ENCODE measurements around the gene AGPAT3.

AGPAT3 gene

DNA sequence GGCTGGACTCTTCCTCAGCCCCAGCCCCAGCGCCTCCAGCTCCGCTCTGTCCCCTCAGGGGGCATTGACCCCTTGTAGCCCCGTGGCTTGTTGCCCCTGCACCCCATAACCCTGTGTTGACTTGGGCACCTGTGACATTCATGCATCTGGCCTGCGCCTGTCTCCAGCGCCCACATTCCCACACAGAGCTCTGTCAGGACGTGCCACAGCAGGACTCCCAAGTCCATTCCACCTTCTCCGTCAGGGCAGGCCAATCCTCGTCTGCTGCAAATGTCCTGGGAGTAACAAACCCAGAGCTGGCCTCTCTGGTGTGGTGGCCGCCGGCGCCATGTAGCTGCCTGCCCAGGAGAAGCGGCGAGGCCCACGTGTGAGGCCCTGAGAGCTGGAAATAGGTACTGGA is 60.6 kb downstream of the AGPAT3 start:
- no peak for DNase-seq

DNA sequence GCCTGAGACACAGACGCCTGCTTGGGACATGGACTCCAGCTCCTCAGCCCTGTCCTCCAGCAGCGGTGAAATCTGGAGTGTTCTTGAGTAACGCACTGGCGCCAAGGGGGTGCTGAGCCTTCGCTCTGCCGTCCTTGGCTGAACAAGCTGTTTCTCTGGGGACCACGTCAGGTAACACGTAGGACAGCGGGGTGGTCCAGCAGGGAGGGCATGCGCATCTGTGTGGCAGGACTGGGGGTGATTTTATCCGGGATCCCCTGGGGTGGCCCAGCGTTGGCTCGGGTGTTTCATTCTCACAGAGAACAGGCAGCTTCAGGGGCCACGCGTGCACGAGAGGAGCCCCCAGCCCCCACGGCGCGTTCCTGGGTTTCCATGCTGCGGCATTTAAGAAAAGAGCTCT is 61.2 kb downstream of the AGPAT3 start:
- no peak for DNase-seq

DNA sequence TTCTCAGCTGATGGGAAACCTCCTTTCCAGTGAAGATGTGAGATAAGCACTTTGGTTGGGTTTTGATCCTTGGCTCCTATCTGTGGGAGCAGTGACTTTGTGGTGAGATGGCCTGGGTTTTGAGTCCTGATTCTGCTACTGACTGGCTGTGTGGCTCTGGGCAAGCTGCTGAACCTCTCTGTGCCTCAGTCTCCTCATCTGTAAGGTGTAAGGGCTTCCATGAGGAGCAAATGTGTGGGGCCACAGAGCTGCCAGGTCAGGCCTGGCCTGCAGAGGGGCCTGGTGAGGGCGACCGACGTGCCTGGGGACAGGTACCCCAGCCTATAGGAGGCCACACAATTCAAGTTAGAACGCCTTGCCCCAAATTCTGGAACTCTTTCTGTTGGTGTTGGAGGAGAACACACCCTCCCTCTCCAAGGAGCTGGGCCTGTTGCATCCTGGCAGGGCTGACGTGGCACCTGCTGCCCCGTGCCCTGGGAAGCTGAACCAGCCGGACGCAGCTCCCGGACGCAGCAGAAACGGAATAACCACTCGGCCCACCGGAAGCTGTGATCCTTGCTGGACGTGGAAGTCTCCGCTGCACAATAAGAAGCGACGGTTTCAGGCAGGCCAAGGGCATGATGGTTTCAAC is 62.7 kb downstream of the AGPAT3 start:
- DNase-seq: no peak

DNA sequence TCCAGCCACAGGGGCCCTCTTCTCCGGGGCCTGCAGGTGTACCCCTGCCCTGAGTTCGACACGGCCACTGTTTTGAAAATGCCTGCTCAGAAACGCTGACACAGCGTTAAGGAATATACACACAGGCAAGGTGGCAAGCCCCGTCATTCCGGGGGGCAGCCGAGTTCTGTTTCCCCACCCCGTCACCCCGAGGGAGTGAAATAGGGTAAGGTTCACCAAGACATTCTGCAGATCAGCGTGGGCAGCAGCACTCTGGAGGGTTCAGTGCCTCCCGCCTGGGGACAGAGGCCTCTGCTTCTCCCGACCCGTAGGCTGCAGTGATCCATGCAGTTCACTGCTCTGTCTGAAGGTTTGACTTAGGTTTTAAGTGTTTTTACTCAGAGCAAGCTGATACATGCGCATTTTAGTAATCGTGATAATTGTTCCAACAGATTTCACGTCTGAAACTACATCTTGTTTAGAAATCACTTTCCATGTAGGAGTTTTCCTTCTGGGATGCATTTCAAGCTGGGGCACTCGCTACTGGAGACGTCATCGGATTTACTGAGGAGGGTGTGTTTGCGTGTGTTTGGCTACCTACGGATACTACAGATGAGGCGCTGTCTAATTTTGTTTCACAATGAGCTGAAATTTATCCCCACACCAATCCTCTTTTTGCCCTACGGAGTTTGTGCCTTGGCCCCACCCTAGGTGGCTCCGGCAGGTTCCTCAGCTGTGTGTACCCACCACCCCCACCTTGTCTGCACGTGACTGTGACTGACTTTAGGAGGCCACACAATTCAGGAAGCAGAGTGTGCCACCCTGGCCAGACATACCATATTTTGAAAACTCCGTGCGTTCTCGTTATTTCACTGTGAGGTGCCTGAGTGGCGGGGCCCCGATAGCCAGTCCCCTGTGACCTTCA is 63.5 kb downstream of the AGPAT3 start:
- no peak for DNase-seq

DNA sequence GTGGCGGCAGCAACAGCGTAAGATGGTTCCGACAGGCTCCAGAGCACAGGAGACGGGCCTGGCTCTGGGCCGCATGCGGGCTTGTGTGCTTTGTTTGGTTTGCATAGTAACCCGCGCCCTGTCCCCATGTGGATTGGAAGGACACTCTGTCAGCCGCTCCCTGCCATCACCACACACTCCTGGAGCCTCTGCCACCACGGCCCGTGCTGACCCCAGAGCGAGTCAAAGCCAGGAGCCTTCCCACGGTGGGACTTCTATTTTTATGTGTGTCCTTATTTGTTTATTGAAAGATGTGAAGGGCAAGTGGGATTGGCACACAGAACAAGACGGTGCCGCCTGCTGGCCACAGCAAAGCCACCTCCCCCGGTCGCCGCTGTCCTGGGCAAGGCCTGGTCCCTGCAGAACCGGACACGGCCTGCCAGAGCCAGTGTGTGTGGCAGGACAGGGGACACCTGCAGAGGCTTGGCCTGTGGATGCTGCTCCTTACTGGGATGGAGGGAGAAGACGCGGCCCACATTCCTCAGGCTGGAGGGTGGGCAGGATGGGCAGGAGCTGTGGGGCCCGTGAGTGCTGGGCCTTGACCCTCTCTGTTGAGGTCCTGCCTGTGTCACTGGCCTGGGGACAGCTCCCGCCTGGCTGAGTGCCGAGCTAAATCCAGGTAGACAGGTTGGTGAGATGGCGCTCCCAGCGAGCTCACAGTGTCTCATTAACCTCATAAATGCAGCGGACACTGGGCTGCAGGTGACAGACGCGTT is 64.4 kb downstream of the AGPAT3 start:
- no peak for DNase-seq

DNA sequence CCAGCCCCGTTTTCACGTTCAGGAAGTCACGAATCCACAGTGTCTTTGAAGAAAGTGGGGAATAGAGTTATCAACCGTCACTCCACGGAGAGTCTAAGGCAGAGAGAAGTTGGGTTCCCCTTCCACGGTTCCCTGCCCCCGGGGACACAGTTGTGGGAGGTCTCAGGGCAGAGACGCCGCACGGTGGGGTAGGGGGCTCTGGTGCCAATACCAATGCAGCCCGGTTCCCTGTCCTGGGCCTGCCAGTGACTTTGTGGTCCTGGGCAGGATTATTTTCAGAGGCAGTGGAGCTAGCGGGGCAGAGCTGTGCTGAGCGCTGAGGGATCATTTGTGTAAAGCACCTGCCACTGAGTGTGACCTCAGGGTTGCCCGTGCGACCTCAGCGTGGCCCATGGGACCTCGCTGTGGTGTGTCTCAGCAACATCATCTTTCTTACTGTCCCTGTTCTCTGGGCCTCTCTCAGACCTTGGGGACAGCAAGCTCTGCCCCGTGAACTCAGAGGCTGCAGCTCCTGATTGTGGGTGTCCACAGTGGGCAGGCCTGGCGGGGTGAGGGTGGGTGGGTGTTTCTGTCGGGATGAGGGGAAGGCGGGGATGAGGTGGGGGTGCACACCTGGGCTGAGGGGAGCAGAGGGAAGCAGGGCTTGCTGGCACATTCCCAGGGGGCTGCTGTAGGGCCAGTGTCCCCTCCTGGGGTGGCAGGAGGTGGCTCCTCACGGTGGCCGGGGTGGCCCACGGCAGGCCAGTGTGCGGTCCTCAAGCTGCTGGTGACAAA is 65.2 kb downstream of the AGPAT3 start:
- no peak for DNase-seq

DNA sequence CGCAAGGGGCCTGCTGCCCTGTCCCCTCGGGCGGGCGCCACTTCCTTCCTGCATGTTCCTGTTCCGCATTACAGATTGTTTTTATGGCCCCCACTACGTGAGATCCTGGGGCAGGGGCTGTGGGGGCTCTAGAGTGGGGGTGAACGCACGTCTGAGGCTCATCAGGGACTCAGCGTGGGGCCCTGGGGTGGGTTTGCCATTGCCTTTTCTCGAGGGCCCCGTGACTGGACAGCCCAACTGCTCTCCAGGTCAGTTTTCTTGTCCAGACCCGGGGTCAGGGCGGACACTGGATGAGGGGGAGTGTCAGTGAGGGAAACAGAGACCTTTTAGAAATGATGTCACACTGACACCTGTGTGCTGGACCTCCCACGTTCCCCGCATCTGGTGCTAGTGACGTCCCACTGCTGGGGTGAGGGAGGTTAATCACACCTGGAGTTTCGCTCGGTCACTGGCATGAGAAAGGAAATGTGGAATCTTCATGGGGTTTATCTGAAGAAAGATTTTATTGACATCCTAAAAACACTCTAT is 65.9 kb downstream of the AGPAT3 start:
- no peak for DNase-seq

DNA sequence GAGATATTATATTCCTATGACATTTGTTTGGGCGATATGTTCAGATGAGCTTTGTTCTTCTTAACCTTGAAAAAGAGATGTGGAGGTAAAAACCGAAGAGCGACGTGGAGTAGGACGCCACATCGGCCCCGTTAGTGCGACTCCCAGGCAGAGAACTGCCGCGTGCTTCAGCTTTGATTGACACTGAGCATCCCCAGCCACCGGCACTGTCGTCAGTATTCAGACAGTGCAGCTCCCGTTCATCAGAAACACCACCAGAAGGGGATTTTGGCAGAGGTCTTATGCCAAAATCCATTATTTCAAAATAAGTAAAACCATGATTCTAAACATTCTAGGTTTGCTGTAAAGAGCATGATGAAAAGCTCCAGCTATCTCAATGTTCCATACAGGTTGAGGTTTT is 66.5 kb downstream of the AGPAT3 start:
- no peak for DNase-seq

DNA sequence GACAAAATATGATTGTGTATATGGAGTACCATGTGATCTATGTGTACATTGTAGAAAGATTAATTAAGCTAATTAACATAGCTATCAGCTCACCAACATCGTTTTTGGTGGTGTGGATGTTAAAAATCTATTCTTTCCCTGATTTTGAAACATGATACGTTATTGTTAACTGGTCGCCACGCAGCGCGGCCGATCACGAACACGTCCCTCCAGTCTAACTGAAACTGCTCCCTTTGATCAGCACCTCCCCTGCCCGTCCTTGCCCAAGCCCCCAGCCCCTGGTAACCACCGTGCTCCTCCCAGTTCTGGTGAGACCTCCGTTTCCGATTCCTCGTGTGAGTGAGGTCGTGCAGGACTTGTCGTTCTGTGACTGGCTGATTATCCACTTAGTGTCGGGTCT is 67.0 kb downstream of the AGPAT3 start:
- no peak for DNase-seq

DNA sequence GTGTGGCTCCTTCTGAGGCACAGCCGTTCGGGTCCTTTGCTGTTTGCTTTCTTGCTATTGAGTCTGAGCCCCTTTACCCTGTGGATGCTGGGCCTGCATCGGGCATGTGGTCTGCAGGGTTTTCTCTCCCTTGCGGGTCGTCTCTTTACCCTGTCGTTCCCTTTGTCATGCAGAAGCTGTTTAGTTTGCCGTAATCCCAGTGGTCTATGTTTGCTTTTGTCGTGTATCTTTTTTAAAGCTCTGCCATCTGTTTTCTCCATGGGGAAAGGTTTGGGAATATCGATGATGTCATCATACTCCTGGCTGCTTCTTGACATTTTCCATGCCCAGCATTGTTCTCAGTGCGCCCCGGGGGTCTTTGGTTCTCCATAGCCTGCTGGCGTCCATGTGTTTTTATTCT is 68.2 kb downstream of the AGPAT3 start:
- no peak for DNase-seq

DNA sequence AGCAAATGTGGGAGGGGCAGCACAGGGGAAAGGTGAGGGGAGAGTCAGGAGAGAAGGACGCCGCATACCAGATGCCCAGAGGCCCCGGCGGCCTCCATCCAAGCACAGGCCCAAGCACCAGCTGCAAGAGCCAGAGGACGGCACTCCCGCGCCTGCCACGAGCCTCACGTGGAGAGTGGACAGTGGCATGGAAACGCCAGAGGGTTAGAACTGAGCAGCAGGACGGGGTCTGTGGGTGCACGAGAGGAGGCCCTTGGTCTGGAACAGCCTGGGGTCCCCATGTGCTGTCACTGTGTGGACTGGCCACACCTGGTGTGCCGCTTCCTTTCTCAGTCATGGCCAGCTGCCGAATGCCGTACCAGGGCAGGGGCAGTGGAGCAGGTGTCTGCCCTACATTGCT is 68.7 kb downstream of the AGPAT3 start:
- no peak for DNase-seq

DNA sequence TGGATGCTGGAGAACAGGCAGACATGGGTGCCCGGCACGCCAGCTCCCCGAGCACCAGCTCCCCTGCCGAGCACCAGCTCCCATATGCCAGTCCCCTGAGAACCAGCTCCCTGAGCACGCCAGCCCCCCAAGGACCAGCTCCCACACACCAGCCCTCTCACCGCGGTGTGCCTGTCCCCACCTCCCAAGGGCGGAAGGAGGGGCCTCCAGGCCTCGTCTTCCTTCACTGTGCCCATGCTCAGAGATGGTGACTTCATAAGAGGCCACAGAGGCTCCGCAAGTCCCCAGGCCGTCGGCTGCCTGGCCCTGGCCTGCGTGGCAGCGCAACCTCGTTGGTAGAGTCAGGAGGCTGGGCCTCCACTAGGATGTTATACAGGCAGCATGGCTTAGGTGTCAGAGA is 69.1 kb downstream of the AGPAT3 start:
- DNase-seq: no peak

DNA sequence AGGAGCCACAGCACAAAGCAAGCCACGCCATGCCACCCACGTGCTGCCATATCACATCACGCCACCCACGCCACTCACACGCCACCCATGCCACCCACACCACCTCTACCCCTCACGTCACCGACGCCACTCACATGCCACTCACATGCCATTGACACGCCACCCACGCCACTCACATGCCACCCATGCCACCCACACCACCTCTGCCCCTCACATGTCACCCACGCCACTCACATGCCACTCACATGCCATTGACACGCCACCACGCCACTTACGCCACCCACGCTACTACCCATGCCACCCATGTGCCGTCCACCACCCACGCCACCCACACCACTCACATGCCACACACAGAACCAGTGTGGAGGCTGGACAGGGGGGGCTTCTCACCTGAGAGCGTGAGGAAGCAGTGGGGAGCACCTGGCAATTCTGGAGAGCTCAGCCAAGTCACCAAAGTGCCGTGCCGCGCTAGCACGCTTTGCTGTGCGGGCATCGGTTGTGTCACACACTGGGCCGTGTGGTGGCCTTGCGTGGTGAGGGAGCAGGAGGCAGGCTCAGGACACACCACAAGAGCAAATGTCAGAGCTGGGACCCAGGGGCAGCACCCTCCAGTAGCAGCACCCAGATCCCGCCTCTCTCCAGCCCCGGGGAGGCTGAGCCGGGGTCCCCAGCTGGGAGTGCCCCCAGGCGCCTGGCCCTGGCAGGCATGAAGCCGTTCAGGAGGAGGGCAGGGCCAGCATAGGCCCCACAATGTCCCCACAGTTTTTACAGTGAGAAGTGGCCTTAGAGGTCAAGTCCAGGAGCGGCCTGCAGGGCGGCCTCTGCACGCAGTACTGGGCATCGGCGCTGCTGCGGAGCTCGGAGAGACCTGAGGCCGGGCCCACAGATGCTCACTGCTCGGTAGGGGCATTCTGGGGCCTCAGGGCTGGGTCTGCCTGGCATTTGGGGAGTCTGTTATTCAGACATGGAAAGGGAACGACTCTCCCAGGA is 70.0 kb downstream of the AGPAT3 start:
- DNase-seq: no peak

DNA sequence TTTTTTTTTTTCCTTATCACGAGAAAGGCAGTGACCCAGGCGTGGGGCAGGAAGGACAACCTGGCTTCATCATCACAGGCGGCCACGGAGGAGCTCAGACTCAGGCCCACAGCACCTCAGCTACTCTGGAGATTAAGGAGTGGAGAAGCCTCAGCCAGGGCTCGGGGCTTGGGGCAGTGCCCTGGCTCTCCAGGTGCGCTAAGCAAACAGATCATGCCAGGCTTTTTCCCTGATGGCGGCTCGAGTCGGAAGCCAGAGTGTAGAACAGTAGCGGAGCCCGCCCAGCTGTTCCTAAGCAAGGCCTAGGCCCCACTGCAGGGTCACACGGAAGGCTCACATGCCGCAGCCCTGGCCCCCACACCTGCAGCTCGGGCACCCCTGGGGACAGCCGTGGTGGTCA is 70.7 kb downstream of the AGPAT3 start:
- DNase-seq: peak; percentile 42

DNA sequence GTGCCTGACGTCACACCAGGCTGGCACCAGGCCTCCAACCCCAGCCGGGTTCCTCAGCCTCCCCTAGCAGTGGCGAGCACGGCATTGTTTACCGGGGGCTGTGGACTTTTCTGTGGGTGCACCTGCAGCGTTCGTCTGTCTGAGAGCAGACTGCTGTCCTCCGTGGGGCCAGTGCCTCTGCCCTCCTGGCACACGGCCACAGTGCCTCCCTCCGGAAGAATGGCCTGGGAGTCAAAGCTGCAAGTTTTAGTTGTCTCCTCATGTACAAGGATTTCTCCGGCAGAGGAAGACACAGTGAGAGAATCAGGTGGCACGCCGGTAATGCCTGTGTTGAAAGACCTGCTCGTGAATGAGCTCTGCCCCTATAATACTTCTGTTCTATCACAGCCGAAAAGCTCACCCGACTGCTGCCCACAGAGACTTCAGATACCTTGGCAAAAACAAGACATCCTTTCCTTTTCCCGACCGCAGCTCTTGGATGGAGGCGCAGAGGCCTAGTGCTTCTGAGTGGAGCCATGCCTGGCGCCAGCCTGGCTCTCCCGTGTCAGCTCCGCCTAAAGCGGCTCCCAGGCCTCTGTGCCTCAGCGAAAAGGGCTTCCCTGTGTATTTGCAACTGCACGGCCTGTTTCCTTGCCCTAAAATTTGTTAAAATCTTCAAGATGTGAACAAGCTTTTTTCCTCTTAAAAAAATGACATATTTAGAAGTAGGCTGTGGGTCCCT is 71.4 kb downstream of the AGPAT3 start:
- no peak for DNase-seq

DNA sequence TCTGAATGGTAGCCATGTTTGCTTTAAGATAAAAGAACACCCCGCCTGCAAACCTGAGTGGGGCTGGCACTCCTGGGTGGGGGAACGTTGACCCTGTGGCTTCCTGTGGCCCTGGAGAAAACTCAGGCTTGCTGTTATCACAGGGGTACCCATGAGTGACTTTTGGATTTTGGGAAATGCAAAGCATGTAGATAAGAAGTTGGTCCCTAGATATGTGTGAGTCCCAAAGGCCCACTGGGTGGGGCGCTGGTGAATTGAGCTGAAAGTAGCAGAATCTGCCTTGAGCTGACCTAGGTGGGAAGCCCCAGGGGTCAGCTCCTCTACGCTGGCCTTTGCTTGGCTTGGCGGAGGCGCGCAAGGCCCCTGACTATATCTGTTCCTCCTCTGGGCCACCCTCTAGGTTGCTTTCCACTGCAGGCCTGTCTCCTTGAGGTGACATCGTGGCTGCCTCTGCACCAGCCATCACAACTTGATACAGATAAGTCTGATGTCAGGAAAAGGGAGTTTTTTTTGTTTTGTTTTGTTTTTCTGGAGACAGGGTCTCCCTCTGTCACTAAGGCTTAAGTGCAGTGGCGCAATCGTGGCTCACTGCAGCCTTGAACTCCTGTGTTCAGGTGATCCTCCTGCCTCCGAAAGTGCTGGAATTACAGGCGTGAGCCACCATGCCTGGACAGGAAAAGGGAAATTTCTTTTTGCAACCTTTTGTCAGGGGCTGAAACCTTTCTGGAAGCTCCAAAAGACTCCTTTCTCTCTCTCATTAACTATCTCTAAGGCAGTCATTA is 72.2 kb downstream of the AGPAT3 start:
- no peak for DNase-seq

DNA sequence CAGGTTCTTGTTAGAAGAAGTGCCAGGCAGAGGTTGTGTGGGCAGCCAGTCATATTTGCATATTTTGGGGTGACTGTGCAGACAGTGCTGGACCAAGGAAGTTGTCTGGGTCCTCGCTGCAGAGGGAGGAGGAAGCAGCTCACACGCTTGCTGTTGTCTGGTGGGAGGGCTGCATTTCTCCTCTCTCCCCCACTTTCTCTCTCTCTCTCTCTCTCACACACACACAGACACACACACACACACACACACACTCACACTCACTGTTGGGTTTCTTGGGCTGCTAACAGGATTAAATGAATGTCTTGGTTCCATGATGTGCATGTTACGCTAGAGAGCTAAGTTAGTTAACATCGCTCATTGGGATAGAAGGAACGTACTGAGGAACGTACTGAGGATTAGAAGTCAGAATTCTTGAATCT is 72.9 kb downstream of the AGPAT3 start:
- DNase-seq: no peak

DNA sequence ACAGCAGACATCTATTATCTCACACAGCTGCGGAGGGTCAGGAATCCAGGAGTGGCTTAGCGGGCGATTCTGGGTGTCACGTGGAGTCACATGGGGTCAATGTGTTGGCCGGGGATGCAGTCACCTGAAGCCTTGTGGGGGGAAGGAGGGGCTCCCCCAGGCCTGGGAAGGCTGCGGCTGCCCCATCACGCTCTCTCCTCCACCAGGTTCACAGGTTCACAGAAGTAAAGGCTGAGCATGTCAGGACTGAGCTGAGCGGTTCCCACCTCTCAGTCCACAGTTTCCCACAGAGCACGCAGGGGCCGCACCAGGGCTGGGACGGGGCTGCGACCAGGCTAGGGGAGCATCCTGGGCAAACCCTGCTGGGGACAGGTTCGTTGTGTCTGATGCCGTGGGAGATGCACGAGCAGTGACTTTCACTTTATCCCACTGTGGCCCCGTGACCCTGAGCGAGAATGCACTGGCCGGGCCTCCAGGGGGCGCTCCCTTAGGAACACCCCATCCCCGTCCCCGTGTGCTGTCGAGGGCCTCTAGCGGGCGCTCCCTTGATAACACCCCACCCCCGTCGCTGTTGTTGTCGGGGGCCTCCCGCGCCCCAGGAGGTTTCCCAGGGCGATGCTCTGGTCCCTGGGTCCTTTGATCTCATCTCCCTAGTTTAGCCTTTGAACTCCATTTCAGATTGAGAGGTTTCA is 73.9 kb downstream of the AGPAT3 start:
- DNase-seq: peak; percentile 53
